ENCODE results near the gene FBXW7. TPM values are rescaled to one million over a fixed set of nuclear protein-coding genes. Genes with fewer than 3 reads are reported as not detected.

The FBXW7 gene
- total RNA-seq, 4 donors from 2014 or later: 76.4 to 199 (median 103) TPM

DNA sequence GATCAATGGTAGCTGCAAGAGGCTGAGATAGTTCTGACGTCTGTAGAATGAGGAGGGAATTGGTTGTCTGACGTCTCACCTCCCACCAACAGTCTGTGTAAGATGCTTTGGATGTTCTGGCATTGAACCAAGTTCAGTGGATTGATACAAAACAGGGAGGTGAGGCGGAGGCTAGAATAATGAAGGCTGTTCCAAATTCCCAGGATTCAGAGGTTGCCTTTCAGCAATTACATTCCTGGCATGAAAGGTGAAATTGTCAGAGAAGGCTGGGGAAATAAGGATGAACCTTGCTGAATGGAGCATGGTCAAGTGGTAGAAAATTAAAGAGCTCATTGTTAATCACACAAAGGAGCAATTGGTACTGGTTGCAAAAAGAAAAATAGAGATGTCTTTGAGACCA is 241.6 kb downstream of the FBXW7 start:
- DNase-seq (ENCODE audit: low spot score in 2 of 2): no peak
- 84 to 87% methylated on average over 3 of the region's 3 CpGs for WGBS, 2 donors
- no peak for TF ChIP-seq POLR2A (IDR thresholded peaks at IDR 0.05)
- TF ChIP-seq, protein P1, sequence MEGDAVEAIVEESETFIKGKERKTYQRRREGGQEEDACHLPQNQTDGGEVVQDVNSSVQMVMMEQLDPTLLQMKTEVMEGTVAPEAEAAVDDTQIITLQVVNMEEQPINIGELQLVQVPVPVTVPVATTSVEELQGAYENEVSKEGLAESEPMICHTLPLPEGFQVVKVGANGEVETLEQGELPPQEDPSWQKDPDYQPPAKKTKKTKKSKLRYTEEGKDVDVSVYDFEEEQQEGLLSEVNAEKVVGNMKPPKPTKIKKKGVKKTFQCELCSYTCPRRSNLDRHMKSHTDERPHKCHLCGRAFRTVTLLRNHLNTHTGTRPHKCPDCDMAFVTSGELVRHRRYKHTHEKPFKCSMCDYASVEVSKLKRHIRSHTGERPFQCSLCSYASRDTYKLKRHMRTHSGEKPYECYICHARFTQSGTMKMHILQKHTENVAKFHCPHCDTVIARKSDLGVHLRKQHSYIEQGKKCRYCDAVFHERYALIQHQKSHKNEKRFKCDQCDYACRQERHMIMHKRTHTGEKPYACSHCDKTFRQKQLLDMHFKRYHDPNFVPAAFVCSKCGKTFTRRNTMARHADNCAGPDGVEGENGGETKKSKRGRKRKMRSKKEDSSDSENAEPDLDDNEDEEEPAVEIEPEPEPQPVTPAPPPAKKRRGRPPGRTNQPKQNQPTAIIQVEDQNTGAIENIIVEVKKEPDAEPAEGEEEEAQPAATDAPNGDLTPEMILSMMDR (IDR thresholded peaks at IDR 0.05): no peak
- intact Hi-C loops (cut with DNase I; ENCODE audit: low total_unique reads): no loop called here
- no peak overlapping the region for H3K4me3 ChIP-seq (ENCODE audit: low read depth, poor library complexity, severe bottlenecking)

DNA sequence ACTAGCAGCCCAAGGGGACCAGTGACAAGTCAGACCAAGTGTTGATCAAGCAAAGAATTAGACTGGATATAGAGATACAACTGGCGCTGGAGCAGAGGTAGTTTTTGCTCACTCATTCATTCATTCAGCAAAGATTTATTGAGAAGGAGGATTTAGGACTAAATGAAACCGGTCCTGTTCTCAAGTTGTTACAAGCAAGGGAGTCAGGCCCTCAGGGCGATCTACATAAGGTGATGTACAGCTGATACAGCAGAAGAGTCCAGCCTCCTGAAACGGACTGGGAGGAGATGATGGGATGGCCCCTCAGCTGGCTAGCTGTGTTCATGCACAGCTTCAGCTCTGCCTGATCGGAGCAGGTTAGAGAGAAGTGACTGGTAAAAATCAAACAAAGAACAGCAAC is 242.4 kb downstream of the FBXW7 start:
- no peak for DNase-seq (ENCODE audit: low spot score in 2 of 2)
- H3K4me3 ChIP-seq (ENCODE audit: low read depth, poor library complexity, severe bottlenecking): no peak overlapping the region
- TF ChIP-seq, protein P1 (IDR thresholded peaks at IDR 0.05): no peak
- TF ChIP-seq POLR2A (IDR thresholded peaks at IDR 0.05): no peak
- WGBS, 2 donors: 69 to 71% methylated on average over 5 of the region's 5 CpGs
- intact Hi-C loops (cut with DNase I; ENCODE audit: low total_unique reads): no loop called here

DNA sequence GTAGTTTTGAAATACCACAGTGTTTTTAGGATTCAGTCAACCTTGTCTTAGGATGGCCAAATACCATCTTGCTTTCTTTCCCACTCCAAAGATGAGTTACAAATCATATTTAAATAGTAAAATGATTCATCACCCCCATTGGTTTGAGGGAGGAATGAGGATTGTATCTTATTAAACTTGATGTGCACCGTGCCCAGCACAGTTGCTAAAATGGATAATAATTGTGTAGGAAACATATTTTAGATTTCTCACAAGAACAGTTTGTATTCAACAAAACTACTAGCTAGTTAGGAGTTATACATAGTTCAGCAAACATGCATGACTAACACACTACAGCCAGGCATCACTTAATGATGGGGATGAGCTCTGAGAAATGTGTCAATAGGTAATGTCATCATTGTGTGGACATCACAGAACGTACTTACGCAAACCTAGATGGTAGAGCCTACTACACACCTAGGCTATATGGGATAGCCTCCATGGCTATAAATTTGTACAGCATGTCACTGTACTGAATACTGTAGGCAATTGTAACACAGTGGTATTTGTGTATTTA is 245.4 kb downstream of the FBXW7 start:
- WGBS, 2 donors: 70 to 85% methylated on average over 3 of the region's 3 CpGs
- TF ChIP-seq, protein P1 (IDR thresholded peaks at IDR 0.05): no peak
- TF ChIP-seq POLR2A (IDR thresholded peaks at IDR 0.05): no peak
- H3K4me3 ChIP-seq (ENCODE audit: low read depth, poor library complexity, severe bottlenecking): no peak overlapping the region
- DNase-seq (ENCODE audit: low spot score in 2 of 2): no peak
- intact Hi-C loops (cut with DNase I; ENCODE audit: low total_unique reads): no loop called here

DNA sequence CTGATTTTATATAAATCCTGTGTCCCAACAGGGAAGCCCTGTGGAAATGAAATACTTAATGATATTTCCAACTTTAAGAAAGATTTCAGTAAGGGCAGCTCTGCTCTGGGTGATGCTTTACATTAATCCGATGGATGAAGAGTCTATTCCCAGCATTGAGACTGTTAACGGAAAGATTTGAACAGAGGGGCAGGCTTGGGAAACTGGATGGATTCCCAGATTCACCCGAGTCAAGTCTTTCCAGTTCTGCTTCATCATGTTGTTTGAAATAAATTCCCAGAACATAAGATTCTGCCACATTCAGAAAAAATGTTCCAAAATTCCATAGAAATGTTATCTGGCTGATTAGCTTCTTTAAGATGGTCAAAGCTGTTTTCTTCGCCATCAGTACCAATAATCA is 246.0 kb downstream of the FBXW7 start:
- DNase-seq (ENCODE audit: low spot score in 2 of 2): no peak
- 33 to 35% methylated on average over 4 of the region's 4 CpGs for WGBS, 2 donors
- intact Hi-C loops (cut with DNase I; ENCODE audit: low total_unique reads): no loop called here
- TF ChIP-seq POLR2A (IDR thresholded peaks at IDR 0.05): no peak
- TF ChIP-seq, protein P1 (IDR thresholded peaks at IDR 0.05): no peak
- H3K4me3 ChIP-seq (ENCODE audit: low read depth, poor library complexity, severe bottlenecking): no peak overlapping the region

DNA sequence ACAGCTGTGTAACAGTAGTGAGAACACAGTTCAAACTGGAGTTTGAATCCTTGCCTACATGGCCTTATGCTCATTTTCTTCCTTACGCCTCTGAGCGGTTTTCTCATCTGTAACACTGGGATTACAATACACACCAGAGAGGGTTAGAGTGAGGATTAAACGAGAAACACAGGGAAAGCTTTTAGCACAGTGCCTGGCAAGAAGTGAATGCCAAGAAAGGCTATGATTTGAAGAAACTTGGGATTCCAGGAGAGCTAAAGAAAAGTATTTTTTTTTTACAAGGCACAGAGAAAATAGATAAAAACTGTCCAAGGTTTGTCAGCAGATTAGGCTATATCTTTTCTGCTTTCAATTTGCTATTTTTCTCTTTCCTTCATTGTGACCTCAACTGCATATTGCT is 246.4 kb downstream of the FBXW7 start:
- DNase-seq (ENCODE audit: low spot score in 2 of 2): no peak
- intact Hi-C loops (cut with DNase I; ENCODE audit: low total_unique reads): no loop called here
- H3K4me3 ChIP-seq (ENCODE audit: low read depth, poor library complexity, severe bottlenecking): no peak overlapping the region
- WGBS, 2 donors: 56 to 57% methylated on average over 3 of the region's 3 CpGs
- TF ChIP-seq, protein P1 (IDR thresholded peaks at IDR 0.05): no peak
- TF ChIP-seq POLR2A (IDR thresholded peaks at IDR 0.05): no peak

Data from lower leg skin (tissue), 4 donors.